Activated CD8-positive, alpha-beta memory T cell treated with anti-CD3 and anti-CD28 coated beads for 4 hours (primary cell): ENCODE data around the gene PXMP4.

Experiments
- DNase-seq, 2 donors: peaks; one replicate each; pipeline ENCODE4 v3.0.0-alpha.2; 2020; ENCODE audit warnings: low read depth in 2 of 2

Gene PXMP4

DNA sequence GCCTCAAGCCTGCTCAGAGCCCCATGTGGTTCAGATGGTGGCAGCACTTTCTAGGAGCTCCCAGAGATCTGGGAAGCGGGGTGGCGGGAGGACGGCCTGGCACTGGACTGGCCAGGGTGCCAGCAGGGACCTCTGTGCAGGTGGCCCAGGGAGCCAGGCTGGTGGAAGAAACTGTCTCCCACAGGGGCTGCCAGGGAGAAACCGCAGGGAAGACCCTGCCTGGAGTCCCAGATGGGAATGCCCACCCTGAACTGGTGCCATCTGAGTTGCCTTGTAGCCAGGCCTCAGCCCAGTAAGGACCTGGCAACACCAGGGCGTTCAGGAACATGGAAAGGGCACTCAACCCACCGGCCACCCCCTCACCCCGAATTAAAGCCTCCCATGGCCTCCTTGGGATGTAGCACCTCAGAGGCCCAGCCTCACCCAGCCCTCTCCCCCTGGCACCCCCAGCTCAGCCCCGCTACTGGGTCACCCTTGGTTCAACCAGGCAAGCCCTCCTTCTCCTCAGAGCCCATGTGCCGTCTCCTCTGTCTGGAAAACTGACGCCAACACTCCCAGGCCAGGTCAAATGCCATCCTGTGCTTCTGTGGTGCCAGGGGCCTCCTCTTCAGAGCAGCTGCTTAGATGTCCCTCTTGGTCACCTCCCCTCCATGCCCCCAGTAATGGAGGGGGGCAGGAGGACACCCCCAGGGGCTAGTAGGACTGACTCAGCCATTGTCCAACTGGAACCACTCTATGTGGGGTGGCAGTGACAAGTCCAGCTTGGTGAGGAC, 63.9 kb downstream of the PXMP4 start:
- no peak for DNase-seq

GRCh38 chr20:33655164-33655563, 64.9 kb downstream of the PXMP4 start:
- DNase-seq, result no peak

DNA sequence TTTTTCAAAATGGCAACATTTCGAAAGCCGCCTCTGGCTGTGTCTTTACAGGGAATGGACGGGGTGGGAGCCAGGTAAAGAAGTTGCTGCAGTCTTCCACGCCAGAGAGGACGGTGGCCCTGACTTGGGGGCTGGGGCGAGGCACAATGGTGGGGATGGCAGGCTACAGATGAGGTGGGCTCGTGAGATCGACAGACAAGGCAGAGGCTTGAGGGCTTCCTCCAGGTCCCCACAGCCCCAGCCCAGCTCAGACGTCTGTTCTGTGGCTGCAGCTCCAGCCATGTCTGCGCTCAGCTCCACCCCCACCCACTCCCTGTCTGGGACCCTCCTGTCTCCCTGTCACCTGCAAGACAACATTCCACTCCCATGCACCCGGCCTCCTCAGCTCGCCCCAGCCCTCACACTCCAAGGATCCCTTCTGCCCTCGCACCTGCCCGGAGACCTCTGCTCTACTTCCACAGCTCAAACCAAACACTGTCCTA, 65.4 kb downstream of the PXMP4 start:
- no peak for DNase-seq

GRCh38 chr20:33653900-33654596, 66.1 kb downstream of the PXMP4 start:
- no peak for DNase-seq

DNA sequence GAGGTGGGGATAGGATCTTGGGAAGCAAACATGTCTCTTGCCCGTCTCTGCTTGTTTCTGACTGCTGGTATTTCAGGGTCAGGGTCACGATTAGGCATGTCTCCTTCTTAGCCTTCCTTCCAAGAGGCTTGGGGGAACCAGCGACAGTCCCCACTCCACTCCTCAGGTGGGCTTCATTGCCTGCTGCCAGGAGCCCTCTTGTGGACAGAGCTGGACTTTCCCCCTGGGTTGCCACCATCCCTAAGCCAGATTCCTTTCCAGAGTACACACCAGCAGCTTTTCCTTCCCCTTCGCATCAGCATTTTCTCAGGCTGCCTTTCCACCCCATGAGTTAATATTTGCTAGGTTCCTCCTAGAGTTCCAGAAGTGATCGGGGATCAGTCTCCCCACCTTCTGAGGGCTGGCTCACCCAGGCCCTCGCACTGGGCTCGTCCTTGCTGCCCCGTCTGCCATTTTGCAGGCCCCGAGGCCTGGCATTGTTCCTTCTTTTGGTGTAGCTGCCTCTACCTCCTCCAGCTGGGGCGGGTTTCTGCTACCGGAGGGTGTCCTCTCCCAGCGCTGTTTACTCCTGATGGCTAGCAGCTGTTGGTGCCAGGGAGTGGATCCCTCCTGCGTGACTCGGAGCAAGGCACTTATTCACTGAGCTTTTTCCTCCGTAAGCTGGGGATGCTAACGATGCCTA, 66.8 kb downstream of the PXMP4 start:
- no peak for DNase-seq
